Retina (tissue), 1 donor: ENCODE data around the gene KCNC3.

Source experiments
- DNase-seq: peaks from one replicate; pipeline ENCODE4 v3.0.0-alpha.2; 2016

The KCNC3 gene

DNA sequence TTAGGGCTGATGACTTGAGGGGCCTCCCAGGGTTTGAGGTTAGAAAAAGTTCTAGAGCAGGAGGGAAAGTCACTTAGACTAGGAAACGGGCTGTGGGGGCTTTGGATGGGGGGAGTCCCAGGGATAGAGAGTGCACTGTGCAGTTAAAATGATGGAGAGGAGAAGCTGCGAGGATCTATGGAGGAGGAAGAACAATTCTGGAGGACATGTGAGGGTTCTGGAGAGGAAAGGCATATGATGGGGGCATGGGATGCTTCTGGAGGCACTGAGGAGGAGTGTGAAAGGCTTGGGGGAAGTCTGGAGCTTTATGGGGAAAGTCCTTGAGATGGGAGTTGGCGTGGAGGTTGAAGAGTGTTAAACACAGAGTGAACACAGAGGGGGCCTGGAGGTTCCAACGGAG, 2.2 kb downstream of the KCNC3 start:
- DNase-seq: no peak

DNA sequence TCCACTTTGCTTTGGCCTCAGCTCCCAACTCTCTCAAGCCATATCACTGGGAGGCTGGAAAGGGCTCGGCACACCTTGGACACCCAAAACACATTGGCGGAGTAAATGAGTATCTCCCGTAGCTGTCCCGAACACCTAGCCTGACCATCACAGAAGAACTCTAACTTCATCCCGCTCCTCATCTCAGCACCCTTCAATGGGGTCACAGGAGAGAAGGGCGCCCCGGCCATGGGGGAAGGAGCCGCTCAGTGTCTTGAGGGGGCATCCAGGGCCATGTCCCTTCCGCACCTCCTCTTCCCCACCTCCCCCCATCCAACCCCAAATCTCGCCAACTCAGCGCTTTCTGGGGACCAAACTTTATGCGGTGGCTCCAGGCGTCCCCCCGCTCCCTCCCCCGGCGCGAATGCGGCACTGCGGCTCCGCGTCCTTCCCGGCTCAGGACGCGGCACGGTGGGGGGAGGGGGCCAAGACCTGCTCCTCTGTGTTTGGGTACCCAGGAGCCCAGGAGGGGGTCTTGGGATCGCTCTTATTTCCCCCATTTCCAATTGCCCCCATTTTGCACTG, 3.0 kb downstream of the KCNC3 start:
- no peak for DNase-seq

DNA sequence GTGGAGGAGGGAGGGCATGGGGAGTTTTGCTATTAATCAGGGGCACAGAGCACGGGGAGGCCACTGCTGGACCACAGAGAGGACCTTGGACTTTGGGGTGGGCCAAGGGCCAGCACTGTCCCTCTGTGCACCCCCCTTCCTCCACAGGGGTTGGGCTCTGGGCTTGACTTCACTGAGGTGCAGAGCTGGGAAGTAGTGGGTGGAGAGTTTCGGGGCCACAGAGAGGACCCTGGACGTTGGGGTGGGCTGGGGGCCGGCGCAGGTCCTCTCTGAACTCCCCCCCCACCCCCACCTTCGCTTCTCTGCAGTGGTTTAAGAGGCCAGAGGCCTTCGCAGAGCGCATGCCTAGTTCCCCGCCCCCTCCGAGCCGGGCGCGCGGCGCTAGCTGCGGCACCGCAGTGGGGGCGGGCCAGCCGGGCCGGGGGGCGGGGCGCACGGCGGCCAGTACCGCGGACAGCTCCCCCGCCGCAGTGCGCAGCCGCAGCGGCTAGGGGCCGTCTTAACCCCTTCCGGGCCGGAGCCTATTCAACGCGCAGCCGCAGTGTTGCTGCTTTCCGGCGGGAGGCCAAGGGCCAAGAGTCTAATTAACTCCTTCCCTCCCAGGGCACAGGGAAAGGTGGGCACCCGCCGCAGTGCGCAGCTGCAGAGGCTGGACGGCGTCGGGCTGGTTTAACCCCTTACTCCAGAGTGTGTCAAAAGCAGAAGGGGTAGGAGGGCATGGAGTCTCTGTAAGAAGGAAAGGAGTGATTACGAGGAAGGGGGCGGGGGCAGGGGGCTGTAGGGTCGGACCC, 3.7 kb downstream of the KCNC3 start:
- DNase-seq: peak; percentile 89

DNA sequence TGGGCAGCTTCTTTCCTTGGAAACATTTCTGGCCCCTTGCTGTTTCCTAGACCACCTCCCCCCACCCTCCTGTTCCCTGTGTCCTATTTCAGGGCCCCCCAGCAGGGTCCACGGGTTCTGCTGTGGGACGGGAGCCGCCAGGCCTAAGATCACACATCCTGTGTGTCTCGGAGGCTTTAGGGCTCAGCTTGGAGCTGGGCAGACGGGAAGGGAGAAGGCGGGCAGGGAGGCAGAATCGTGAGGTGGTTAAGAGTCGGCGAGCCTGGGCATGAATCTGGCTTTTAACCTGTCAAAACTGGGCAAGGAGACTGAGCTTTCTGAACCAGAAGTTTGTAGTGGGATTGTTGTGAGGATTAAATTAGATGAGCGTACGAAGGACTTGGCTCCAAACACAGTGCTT, 4.8 kb downstream of the KCNC3 start:
- no peak for DNase-seq

DNA sequence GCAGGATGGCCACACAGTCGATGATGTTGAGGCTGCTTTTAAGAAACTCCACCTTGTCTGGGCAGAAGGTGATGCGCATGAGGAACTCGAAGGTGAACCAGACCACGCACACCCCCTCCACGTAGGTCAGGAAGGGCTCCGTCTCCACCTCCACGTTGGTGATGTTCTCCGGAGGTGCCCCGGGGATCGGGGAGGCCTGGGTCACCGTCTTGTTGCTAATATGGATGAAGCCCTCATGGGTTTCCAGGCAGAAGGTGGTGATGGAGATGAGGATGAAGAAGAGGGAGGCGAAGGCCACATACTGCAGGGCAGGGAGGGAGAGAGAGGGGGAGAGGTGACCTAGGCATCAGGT, 5.4 kb downstream of the KCNC3 start:
- no peak for DNase-seq

DNA sequence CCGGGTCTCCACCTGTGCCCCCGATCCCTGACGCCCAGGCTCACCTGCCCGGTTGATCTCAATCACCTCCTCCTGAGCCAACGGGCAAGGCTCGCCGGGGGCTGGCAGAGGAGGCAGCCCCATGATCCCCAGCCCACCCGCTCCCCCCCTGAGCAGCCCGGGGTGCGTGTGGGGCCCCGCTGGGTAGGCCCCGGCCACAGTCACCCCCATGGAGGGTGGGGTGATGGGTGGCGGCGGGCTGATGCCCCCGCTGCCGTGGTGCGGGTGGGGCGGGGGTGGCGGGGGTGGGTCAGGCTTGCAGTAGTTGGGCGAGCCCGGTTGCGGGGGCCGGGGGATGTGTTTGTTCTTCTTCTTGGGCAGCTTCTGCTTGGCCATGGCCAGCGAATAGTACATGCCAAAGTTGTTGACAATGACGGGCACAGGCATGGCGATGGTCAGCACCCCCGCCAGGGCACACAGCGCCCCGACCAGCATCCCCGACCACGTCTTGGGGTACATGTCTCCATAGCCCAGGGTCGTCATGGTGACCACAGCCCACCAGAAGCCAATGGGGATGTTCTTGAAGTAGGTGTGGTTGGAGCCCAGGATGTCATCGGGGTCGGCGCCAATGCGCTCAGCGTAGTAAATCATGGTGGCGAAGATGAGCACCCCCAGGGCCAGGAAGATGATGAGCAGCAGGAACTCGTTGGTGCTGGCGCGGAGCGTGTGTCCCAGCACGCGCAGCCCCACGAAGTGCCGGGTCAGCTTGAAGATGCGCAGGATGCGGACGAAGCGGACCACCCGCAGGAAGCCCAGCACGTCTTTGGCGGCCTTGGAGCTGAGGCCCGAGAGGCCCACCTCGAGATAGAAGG, 6.0 kb downstream of the KCNC3 start:
- no peak for DNase-seq

DNA sequence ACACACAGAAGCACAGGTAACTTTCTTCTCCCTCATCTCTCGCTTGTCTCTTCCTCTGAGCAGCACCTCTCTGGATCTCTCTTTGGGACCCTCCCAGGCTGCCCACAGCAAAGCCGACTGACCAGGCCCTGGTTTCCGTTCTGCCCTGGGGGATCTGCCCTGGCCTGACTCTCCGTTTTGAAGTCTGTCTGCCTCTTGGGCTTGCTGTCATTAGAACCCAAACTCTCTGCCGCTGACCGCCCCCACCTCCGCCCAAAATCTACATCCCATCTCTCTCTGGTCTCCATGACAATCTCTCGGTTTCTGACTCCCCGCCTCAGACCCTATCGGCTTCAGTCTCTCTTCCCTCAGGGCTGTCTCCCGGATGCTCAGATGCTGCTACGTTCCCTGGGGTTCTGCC, 6.9 kb downstream of the KCNC3 start:
- no peak for DNase-seq

DNA sequence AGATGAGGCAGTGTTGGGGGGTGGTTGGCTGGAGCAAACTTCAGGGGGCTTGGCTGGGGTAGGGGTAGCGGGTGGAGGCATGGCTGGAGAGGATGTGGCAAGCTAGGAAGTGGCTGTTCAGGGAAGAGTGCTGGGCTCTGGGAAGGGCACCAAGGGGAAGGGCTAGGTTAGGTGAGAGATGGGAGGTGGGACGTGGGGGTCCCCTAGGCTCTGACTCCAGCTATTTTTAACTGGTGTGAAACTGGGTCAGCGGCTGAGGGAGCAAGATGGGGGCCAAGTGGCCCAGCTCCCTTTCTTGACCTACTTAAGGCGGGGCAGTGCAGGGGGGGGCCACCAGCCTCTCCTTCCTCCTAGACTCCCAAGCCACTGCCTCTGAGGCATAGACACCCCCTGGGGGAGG, 7.3 kb downstream of the KCNC3 start:
- no peak for DNase-seq

DNA sequence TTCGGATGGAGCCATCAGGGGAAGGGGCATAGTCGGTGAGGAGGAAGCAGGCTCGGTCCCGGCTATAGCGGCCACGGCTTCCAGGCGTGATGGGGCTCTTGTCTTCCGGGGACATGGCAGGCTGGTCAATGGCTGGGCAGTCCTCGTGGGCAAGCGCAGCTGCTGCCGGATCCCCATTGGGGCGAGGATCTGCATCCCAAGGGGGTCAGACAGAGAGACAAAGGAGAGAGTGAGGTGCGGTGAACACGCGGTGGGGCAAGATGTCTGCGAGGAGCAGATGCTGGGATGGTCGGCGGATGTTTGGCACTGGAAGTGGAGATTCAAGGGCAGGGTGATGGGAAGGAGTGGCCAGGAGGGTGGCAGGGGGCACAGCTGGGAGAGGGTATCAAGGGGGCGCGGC, 8.6 kb downstream of the KCNC3 start:
- DNase-seq: no peak

DNA sequence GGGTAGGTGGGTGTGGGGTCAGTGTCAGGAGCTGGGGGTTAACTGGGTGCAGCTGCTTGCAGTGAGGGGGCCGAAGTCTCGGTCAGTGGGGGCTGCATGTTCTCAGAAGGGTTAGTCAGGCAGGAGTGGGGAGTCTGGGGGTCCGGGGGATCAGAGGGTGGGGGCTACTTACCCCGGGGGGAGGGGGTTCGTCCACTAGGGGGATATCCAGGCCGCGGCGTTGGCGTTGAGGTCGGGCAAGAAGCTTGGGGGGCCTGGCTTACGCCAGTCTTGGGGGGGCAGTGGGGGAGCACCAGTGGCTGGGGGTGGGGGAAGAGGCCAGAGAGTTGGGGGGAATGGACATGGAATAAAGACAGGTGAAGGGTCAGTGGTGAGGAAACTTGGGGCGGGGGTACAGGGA, 9.1 kb downstream of the KCNC3 start:
- no peak for DNase-seq

DNA sequence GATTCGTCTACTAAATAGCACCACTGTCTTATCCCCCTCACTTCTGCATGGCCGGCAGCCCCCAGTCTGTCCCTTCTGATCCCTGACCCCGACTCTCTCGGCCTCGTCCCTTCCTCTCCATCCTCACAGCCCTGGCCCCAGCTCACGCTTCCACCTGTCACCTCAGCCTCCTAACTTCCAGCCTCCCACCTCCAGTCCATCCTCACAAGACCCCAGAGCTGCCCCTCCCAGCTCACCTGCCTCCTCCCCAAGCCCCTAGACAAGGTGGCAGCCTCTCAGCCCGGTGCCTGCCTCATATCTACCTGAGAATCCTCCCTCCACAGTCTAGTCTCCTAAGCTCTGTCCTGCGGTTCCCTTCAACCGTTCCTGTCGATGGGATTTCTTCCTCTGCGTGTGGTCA, 10.0 kb downstream of the KCNC3 start:
- no peak for DNase-seq

DNA sequence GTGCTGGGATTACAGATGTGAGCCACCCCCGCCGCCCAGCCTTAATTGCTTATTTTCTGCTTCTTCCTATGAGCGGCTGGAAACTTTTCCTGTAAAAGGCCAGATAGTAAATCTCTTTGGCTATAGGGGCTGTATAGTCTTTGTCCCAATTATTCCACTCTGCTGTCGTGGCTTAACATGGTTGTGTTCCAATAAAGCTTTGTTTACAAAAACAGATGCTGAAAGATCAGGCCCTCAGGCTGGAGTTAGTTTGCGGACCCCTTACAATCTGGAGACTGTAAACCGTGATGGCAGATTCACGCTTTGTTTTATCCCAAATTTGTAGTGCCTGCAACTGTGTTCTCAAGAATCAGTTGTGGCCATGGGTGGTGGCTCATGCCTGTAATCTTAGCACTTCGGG, 10.7 kb downstream of the KCNC3 start:
- DNase-seq: no peak

DNA sequence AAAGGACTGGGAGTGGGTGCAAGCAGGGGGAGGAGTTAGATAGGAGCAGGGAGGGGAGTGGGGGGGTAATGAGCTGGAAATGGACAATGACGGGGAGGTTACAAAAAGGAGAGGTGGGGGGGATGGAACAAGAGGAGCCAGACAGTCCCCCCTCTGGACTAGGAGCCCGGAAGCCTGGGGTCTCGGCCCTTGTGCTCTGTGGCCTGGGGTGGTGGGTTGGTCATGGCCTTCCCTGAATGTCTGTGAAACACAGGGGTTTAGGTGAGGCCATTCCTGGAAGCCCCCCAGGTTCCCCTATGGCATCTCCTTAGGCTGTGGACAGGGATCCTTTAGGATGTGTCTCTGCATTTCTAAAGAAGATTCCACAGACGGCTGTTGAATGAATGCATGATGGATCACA, 12.1 kb downstream of the KCNC3 start:
- DNase-seq: no peak

DNA sequence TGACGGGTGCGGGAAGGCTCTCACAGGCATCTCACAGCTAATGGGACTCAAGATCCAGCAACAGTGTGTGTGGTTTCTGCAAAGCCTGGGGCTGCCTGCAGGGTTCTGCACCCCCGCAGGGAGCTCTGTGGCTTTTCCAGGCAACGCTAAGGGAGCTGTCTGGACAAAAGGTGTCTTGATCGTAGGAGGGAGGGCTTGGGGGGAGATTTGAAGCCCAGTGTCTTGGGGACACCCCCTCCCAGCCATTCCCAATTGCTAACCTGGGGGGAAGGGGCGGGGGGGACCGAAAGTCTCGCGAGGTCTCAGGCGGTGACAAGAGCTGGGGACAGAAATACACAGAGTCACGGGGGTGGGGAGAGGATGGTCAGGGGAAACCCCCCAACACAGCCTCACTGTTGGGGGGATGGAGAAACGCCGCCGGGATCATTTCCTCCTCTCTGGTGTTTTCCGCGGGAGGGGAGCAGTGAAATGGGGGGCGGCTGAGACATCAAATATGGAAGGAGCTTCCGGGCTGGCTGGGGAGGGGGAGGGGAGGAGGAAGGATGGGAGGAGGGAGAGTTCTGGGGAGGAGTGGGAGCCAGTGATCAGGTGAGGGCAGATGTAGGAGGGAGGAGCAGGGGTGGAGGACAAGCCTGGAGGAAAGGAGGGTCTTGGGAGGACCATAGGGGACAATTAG, 13.3 kb downstream of the KCNC3 start:
- DNase-seq: peak; percentile 88

DNA sequence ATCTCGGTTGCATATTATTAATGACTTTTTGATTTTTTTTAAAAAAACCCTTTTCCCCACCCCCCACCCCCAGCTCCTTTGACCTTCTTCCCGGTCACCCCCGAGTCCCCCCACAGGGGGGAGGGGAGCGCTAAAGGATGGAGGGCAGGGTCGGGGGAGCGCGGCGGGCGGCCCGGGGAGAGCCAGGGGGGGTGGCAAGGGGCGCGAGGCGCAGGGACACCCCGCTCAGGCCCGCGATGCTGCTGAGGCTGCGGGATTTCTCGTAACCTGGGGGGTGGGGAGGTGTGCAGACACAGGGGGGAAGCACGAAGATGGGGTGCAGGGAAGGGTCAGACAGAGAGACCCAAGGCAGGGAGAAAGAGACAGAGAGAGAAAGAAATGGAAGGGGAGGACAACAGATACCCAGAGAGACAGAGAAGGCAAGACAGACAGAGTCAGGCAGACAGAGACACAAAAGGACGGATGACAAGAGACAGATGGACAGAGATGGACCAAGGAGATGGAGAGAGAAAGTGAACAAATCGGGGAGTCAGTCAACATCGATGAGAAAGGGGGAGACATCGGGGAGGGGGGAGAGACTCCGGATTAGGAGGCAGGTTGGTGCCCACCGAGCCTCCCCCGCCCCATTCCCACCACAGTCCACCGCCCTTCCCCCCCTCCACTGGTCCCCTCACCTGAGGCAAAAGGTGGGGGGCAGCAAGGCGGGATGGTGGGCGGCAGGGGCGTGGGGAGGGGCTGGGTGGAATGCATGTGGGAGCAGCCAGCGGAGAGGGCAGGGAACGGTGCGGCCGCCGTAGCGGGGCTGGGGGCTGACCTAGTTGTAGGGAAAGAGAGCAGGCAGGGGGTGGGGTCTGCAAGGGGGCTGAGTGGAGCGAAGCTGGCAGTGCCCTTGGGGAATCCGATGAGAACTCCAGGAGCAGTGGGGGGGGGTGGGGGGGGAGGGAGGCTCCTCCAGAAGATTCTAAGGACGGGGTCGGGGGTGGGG, 14.2 kb downstream of the KCNC3 start:
- DNase-seq: peak; percentile 33

DNA sequence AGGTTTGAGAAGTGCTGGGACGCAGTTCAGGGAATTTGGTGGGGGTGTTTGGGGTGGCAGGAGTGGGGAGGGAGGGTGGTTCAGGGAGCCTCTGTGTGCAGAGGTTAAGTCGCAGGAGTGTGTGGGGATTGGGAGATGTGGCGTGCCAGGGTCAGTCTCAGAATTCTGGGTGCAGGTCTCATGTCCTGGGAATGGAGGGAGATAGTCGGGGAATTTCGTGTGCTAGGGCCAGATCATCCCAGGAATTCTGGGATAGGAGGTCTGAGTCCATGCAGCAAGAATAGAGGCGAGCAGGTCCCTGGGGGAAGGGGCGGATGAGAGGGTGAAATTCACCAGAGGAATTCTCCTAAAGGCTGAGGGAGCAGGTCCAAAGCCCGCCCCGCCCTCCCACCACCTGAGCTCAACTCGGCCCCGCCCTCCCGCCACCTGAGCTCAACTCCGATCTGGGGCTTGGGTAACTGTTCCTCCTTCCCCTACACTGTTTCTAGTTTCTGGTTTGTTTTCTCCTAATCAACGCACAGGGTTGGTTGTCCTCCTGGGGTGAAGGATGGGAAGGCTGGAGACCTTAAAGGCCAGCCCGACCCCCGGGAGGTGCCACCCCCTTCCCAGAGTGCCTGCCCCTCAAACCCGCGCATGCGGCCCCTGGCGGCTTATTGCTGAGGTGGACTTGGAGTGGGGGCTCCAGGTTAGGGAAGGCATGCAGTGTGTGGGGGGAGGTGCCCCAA, 15.2 kb downstream of the KCNC3 start:
- peak; percentile 32 for DNase-seq

DNA sequence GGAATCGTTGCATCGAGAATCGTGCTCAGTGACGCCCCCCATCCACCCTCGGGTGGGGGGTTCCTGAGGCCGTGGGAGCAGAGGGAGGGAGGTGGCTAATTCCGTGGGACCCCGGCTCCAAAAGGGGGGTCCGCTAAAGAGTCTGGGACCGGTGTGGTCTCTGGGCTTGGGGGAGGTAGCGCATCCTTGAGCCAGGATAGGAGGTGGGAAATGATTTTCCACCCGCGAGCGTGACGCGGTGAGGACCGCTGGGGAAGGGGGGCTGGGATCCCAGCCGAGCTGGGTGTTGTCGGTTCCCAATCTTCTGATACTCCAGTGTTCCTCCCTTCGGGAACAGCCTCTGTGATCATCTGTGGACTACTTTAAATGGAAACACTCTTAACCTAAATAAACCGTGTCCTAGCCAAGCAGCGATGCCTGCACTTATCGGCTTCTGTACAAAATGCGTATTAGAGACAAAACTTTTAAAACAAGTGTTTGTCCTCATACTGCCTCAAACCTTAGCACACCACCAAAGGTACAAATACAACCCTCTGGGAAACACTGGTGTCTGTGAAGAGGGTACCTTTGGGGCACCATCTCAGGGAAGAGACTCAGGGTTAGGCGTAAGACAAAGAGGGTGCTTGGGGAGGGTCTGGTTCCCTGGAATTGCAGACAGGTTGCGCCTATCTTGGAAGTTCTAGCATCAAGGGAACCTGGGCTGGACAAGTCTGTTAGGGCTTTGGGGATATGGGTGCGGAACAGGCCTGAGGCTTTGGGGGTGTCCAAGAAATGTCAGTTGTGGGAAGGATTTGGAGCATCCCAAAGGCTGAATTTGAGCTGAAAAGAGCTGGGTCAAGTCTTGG, 16.0 kb downstream of the KCNC3 start:
- no peak for DNase-seq

DNA sequence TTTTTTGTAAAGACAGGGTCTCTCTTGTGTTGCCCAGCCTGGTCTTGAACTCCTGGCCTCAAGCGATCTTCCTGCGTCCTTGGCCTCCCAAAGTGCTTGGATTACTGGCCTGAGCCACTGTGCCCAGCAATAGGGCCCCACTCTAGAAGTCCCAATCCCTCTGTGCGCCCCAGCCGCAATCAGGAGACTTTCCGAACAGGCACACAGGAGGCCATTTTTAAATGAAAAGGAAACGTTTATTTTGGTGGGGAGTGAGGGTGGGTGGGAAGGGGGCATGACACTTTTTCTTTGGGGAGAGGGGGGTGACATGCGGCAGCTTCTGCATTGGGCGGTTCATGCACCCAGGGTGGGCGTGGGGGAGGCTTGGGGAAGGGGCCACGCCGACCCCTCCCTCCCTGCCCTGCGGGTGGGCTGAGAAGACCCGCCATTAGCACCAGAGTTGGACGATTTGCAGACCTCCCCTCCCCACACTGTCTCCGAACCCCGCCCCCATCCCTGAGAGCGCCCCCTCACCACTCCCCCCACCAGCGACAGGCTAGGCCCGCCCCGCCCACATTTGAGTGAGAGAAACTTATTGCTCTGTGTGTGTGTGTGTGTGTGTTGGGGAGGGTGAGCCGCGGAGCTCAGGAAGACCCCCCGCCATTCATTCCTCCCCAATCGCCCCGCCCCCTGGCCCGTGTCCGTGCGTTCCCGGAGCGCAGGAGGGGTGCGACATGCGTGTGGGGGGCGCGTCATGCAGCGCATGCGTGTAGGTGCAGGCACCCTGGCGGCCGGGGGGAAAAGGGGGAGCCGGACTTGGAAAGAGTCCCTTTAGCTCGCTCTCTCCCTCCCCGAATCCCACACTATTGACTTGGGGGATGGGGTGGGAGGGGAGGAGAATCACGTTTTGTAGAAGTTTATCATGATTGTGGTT, 17.2 kb downstream of the KCNC3 start:
- DNase-seq: peak; percentile 46

DNA sequence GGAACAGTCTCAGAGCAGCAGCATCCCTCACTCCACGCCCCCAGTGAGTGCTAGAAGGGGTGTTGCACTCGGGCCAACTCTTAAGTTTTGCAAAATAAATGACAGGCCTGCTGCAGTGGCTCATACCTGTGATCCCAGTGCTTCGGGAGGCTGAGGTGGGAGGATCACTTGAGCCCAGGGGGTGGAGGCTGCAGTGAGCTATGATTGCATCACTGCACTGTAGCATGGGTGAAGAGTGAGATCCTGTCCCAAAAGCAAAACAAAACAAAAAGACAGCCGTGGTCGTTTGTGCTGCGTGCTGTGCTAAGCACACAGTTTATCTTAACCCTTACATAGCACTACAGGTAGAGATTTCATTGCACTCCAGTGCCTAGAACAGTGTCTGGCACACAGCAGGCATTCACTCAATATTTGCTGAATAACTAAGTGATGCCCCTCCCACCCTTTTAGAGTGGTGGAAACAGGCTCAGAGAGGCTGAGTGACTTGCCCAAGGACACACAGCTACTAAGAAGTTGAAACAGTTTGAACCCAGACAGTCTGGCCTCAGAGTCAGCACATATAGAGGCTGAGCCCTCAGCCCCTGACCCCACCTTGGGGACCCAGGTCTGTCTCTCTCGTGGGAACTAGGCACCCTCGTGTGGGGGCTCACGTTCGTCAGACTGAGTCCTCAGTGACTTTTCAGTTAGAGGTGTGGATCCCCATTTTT, 18.3 kb downstream of the KCNC3 start:
- no peak for DNase-seq
